HFFc6 (cell line): ENCODE data around the gene TEX14. TPM values are rescaled to one million over a fixed set of nuclear protein-coding genes. Genes with fewer than 3 reads are reported as not detected.
A peak's percentile ranks its signal among the peaks of the same experiment; 100 is the strongest.
"Not testable (repeated sequence)": the region's sequence is repeated elsewhere in the genome, so short reads cannot be mapped to it uniquely, and the experiment has no call there.

Experiments used
- DNase-seq: peaks from one replicate; pipeline ENCODE4 v3.0.0-alpha.2; 2018
- H3K27ac Mint-ChIP-seq: 2 replicates; pipeline ENCODE4 v1.8.0; 2020; ENCODE audit warnings: mild to moderate bottlenecking, mixed read lengths
- H3K27me3 Mint-ChIP-seq: 2 replicates; pipeline ENCODE4 v1.8.0; 2021; ENCODE audit warnings: mild to moderate bottlenecking, moderate library complexity, mixed read lengths; ENCODE audit not compliant: insufficient read depth
- H3K36me3 Mint-ChIP-seq: 2 replicates; pipeline ENCODE4 v1.8.0; 2021; ENCODE audit warnings: low read depth, mixed read lengths
- H3K4me1 Mint-ChIP-seq: 2 replicates; pipeline ENCODE4 v1.8.0; 2020; ENCODE audit warnings: low read depth, mixed read lengths
- H3K4me3 Mint-ChIP-seq: 2 replicates; pipeline ENCODE4 v1.8.0; 2020; ENCODE audit warnings: mild to moderate bottlenecking, moderate library complexity, mixed read lengths
- H3K9me3 Mint-ChIP-seq: 2 replicates; pipeline ENCODE4 v1.8.0; 2020; ENCODE audit warnings: mild to moderate bottlenecking, mixed read lengths
- CTCF ChIP-seq: fragments of 200-600 bp; sonication (generic); IDR thresholded peaks from 2 replicates; pipeline ENCODE4 v1.5.0; 2021; ENCODE audit warnings: antibody characterized with exemption, mild to moderate bottlenecking
- total RNA-seq, 6 experiments: library from RNA; stranded (reverse); fragmentation: NEBNext Ultra II Directional; extraction: Animal tissue kit (Norgen Biotek cat#: 25700); gene quantifications; 2 replicates in 1 of 6; 3 replicates in 5 of 6; pipeline ENCODE4 v1.2.3, GENCODE V29; 2021

The TEX14 gene
- total RNA-seq, 6 experiments from 2014 or later = 0.20 TPM; not detected in 5

GRCh38 chr17:58661499-58661898, 30.3 kb downstream of the TEX14 start:
- no peak overlapping the region for H3K27ac Mint-ChIP-seq
- no peak for DNase-seq
- H3K9me3 Mint-ChIP-seq = peaks cover 11% of the 10 kb centered on the region
- peaks cover 11% of the 10 kb centered on the region for H3K27me3 Mint-ChIP-seq
- H3K4me3 Mint-ChIP-seq = no peak overlapping the region
- peaks cover 21% of the 10 kb centered on the region for H3K4me1 Mint-ChIP-seq
- no peak for TF ChIP-seq CTCF
- peaks cover 4% of the 10 kb centered on the region; the same call in 1 of the 2 replicates for H3K36me3 Mint-ChIP-seq

DNA sequence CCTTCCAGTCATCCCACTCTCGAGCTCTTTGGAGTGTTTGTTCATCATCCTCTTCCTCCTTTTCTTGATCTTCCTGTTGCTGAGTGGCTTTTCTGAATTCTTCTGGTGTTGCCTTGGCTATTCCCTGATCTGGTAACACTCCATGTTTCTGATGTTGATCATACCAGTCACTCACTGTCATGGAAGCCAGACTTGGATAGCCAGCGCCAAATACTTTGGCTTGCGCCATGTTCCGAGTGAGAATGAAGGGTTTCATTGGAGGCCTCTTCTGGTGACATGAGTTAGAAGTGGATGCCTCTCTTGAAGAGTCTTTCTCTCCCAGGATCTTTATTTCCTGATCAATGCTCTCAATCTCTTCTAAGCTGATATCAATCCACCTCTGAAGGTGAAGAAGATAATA, 31.2 kb downstream of the TEX14 start:
- Mint-ChIP-seq H3K4me3 (no peak overlapping the region), H3K27me3 (peaks cover 11% of the 10 kb centered on the region), H3K27ac (no peak overlapping the region), H3K9me3 (peaks cover 11% of the 10 kb centered on the region), H3K36me3 (peaks cover 4% of the 10 kb centered on the region; the same call in 1 of the 2 replicates), H3K4me1 (peaks cover 18% of the 10 kb centered on the region)
- TF ChIP-seq CTCF = no peak
- DNase-seq = no peak

DNA sequence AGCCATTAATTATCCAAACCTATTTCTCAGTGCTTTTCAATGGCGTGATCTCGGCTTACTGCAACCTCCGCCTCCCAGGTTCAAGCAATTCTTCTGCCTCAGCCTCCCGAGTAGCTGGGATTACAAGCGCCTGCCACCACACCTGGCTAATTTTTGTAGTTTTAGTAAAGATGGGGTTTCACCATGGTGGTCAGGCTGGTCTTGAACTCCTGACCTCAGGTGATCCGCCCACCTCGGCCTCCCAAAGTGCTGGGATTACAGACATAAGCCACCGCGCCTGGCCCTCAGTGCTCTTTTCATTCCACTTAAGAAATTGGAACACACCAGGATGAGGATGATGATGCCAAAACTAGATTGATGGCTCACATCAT, 32.1 kb downstream of the TEX14 start:
- H3K36me3 Mint-ChIP-seq, H3K27ac Mint-ChIP-seq, DNase-seq: not testable (repeated sequence)
- Mint-ChIP-seq H3K4me1 (peaks cover 18% of the 10 kb centered on the region), H3K9me3 (peaks cover 11% of the 10 kb centered on the region), H3K4me3 (peak overlapping the region; percentile 78), H3K27me3 (peaks cover 13% of the 10 kb centered on the region)

- no peak for TF ChIP-seq CTCF
- H3K27me3 Mint-ChIP-seq = peaks cover 13% of the 10 kb centered on the region
- H3K4me1 Mint-ChIP-seq = peaks cover 18% of the 10 kb centered on the region
- H3K27ac Mint-ChIP-seq = peak overlapping the region; percentile 98
- H3K9me3 Mint-ChIP-seq = peaks cover 11% of the 10 kb centered on the region
- DNase-seq = peak; percentile 98
- H3K36me3 Mint-ChIP-seq = peaks cover 4% of the 10 kb centered on the region; the same call in 1 of the 2 replicates
- peak overlapping the region; percentile 78 for H3K4me3 Mint-ChIP-seq
Measured at GRCh38 chr17:58658804-58659713, 32.8 kb downstream of the TEX14 start.

DNA sequence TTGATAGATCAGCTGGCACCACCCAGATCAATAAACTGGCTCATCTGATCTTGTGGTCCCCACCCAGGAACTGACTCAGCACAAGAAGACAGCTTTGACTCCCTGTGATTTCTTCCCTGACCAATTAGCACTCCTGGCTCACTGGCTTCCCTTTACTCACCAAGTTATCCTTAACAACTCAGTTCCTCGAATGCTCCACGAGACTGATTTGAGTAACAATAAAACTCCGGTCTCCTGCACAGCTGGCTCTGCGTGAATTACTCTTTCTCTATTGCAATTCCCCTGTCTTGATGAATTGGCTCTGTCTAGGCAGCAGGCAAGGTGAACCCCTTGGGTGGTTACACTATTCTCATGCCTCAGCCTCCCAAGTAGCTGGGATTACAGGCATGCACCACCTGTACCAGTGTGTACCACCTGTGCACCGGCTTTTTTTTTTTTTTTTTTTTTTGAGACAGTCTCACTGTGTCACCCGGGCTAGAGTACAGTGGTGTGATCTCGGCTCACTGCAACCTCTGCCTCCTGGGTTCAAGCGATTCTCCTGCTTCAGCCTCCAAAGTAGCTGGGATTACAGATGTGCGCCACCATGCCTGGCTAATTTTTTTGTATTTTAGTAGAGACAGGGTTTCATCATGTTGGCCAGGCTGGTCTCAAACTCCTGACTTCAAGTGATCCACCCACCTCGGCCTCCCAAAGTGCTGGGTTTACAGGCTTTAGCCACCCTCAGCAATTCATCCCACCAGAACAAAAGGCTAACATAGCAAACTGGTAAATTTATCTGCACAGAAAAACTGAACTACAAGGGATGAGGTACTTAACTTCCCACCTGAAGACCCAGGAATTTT, 33.7 kb downstream of the TEX14 start:
- DNase-seq = peak; percentile 75
- peaks cover 11% of the 10 kb centered on the region for H3K9me3 Mint-ChIP-seq
- H3K36me3 Mint-ChIP-seq, H3K27ac Mint-ChIP-seq: not testable (repeated sequence)
- peaks cover 13% of the 10 kb centered on the region for H3K27me3 Mint-ChIP-seq
- peaks cover 18% of the 10 kb centered on the region for H3K4me1 Mint-ChIP-seq
- peak overlapping the region; percentile 78; the same call in 1 of the 2 replicates for H3K4me3 Mint-ChIP-seq

DNA sequence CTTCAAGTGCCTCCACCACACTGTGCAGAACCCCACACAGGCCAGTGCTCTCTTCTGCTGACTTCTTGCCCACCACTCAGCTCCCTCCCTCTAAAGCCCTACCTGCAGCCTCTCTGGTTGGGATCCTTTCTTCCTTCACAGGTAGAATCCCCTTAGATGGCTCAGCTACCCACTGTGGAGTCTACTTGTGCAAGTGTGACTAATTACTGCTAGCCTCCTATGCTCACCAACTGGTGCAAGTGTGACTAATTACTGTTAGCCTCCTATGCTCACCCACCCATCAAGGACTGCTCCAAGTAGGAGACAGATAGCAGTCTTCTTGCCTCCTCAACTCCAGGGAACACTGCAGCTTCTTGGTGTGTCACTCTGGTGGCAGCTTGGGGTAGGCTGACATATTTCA, 43.6 kb downstream of the TEX14 start:
- no peaks in the 10 kb centered on the region for H3K36me3 Mint-ChIP-seq
- peaks cover 3% of the 10 kb centered on the region for H3K4me1 Mint-ChIP-seq
- TF ChIP-seq CTCF = no peak
- H3K27me3 Mint-ChIP-seq = peaks cover 9% of the 10 kb centered on the region
- DNase-seq = no peak
- no peaks in the 10 kb centered on the region for H3K9me3 Mint-ChIP-seq
- no peak overlapping the region for H3K4me3 Mint-ChIP-seq
- H3K27ac Mint-ChIP-seq = no peak overlapping the region
